GM19240 (cell line): ENCODE data around the gene LRRC10B.

Source experiments
- DNase-seq: peaks from one replicate; pipeline ENCODE4 v3.0.0; 2011; ENCODE audit warnings: low spot score; ENCODE audit not compliant: insufficient read length

Gene LRRC10B

DNA sequence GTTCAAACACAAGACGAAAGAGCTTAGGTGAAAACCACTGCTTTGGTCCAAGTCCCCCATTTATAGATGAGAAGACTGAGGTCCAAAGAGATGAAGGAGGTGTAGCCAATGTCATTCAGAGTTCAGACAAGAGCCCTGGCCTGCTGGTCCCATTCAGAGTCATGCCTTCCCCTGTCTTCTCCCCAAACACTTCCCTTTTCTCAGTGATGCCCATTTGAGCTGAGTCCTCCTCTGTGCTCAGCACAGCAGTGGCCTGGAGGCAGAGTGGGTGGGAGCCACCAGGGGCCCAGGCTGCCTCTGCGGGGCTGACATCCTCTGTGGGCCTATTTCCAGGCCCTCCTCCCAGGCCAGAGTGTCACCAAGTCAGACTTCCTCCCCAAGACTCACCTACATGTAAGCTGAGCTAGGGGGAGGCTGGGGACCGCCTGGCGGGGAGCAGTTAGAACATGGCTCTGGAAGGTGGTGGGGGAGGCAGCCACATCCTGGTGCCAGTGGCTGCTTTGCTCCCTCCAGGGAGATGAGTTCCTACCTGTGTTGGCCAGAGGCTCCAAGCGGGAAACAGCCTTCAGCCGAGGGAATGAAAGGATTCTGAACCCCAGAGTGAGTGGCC, 22.4 kb upstream of the LRRC10B start:
- DNase-seq = no peak

DNA sequence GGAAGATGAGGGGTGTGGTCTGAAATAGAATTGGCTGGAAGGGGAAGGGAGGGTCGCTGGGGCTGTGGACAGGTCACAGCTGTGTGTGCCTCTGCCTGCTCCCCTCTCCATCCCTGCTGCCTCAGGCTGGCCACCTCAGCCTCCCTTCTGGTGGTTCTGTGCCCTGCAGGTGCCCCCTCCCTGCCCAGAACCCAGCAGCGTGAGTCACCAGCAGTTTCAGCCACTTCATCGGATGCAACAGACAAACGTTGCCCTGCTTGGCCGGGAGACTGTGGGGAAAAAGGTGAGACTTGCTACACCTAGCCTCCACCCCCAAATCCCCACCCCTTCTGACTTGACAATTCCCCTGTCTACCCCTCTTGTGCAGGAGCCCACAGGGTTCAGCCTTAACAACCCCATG, 21.8 kb upstream of the LRRC10B start:
- no peak for DNase-seq

GRCh38 chr11:61487342-61488025, 21.1 kb upstream of the LRRC10B start:
- DNase-seq = no peak

- DNase-seq = no peak
Measured at GRCh38 chr11:61488651-61489291, 19.8 kb upstream of the LRRC10B start.

DNA sequence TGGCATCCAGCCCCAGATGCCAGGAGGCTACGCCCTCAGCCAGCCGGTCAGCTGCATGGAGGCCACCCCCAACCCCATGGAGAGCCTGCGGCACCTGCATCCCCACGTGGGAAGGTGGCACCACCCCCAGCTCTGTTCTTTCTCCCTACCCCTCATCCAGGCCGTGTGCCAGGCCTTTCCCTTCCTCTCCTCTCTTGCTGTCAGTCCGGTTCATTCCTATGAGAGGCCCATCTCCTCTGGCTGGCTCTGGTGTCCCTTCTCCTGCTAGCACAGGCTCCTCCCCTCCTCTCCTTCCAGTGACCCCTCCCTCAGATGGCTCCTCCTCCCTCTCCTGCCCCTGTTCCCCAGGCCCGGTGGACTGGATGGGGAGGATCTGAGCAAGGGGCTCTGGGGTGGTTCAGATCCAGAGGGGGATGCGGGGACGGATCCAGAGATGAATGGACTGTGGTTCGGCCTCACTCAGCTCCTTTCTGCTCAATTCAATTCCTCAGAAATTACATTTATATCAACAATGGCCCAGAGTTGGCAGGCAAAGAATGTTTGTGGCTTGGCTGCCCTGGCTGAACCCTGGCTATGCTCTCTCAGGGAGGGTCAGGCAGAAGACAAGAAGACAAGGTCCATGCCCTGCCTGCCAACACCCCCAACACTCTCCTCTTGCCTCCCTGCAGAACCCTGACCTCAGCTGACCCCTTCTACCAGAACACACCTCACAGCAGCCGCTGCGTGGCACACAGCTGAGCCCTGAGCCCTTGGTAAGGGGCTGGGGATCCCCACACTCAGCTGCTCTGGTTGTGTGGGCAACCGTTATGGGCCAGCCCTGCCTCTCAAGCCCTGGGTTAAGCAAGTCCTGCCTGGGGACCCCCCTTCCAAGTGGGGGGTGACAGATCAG, 18.5 kb upstream of the LRRC10B start:
- no peak for DNase-seq

DNA sequence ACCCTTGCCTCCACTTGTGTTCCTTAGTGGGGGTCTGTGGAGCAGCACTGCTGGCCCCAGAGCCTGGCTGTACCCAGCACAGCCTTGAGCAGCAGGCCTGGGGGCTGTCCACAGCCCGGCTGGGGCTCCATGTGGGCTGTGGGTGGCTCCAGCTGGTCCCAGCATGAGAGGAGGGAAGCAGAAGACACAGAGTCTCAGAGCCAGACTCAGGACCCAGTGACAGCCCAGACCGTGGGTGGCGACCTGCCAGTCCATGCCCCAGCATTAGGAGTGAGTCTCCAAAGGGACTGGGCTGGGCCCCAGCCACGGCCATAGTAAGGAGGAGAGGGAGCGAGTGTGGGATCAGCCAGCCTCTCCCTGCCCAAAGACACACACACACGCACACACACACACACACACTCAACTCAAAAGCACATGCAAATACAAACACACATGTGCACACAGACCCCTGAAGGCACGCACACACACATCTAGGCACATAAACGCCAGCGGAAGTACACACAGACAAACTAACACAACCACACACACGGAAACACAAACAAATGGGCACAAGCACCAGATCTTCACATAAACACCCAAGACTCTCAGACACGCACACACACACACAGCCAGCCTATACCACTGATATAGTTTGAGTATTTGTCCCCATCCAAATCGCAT, 16.7 kb upstream of the LRRC10B start:
- no peak for DNase-seq

DNA sequence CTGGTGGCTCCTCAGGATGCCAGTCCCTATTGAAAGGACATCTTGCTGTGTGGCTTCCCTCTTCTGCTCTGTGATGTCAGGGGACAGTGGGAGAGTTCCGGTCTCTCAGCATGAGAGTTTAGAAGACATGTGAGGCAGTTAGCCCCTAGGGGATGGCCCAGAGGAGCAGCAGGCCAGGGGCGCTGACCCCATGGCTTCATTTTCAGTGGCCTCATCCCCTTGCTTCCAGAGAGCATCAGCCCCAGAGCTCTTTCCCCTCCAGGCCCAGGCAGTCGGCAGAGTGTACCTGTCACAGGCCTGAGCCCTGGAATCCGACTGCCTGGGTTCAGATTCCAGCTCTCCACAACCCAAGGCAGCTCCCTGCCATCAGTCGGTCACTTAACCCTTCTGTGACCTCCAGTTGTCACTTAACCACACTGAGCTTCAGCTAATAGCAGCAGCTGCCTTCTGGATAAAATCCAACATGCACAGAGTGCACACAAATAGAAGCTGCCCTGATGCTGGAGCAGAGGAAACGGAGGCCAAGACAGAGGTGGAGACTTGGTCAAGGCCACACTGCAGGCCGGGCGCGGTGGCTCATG, 14.1 kb upstream of the LRRC10B start:
- no peak for DNase-seq

GRCh38 chr11:61495801-61496601, 12.5 kb upstream of the LRRC10B start:
- no peak for DNase-seq

GRCh38 chr11:61496602-61497400, 11.7 kb upstream of the LRRC10B start:
- DNase-seq = no peak

DNA sequence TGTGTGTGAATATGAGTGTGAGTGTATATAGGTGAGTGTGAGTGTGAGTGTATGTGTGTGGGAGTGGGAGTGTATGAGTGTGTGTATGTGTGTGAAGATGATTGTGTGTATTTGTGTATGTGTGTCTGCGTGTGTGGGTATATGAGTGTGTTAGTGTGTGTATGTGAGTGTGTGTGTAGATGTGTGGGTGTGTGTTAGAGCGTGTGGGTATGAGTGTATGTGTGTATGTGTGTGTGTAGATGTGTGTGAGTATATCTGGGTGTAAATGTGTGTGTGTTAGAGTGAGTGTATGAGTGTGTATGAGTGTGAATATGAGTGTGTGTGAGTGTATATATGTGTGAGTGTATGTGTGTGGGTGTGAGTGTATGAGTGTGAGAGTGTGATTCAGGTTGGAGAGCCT, 11.1 kb upstream of the LRRC10B start:
- no peak for DNase-seq

DNA sequence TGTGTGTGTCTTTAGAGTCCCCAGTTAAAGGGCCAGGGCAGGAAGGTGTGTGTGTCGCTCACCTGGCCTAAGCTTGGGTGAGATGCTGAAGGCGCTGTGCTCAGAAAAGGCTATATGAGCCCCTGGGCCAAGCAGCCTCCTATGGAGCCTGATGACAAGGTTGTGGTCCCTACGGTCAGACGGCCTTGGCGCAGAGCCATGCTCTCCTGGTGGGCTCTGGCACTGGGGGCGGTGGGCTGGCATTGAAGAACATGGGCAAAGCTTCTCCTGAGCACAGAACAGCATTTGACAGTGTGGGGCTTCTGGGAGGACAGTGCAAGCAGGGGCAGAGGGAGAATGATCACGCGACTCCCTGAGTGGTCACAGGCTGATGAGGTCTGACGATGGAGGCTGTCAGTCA, 10.7 kb upstream of the LRRC10B start:
- no peak for DNase-seq

- DNase-seq = no peak
Measured at GRCh38 chr11:61498767-61499341, 9.7 kb upstream of the LRRC10B start.

DNA sequence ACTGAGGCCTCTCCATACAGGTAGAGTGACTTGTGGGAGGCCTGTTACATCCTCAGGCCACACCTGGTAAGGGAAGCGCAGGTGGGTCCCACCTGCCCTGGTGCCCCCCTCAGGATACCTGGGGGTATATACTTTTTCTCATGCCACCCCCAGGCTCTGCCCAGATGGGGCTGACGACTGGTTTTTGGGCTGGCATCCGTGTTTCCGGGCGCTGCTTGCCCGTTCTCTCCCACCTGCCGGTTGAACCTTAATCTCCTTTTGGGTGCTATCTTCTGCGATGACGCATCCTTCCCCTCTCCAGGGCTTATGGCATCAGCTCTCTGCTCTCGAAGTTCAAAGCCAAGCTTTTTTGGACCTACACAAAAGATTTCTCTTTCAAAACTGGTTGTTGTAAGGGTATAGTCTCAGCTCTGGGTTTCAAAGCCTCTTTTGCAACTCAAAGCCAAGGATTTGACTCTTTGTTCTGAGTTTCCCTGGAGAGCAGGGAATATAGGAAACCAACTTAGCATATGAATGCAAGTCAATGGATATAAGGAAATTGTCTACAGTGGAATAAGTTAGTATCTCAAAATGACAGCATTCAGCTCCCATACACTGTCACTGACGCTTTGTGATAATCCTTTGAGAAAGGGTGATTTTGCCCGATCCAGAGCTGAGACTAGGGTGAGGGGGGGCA, 8.6 kb upstream of the LRRC10B start:
- DNase-seq = no peak

DNA sequence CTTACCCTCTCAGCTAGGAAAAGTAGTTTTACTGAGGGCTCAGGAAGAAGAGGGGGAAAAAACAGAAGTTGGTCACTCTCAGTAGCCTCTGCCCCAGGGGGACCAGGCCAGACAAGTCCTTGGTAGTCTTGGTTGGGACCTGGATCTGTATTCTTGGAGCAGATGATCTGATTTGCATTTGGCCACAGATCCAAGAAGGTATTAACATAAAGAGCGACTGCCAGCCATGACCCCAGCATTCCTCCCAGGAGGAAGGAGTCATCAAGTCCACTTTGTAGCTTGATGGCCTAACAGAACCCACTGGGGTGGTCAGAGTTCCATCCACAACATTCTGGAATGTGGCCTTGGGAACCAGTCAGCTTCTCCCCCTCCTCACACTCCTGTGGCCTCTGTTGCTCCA, 6.0 kb upstream of the LRRC10B start:
- no peak for DNase-seq

GRCh38 chr11:61503135-61503770, 5.3 kb upstream of the LRRC10B start:
- no peak for DNase-seq

- DNase-seq = no peak
Measured at GRCh38 chr11:61505106-61505505, 3.4 kb upstream of the LRRC10B start.

DNA sequence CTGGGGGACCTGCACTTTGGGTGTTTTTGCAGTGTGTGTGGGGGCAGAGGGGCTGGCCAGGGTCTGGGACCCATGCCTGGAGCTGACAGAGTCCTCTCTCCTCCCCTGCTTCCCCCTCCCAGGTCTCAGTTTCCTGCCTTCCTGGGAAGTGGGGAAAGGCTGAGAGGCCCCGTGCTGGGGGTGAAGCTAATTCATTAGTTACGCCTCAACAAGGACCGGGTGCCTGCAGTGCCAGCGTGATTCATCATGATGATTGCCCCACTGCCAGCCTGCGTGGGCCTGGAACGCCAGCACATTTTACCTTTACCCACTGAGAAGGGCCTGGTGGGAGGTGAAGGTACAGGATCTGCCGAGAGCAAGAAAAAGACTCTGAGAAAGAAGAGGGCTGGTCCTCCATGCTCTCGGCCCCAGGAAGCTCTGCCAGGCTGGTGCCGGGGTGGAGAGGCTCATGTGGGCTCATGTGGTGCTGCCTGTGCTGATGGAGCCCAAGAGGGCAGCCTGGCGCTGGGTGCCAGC, 2.9 kb upstream of the LRRC10B start:
- no peak for DNase-seq
